ENCODE results near the gene GLRX. TPM values are rescaled to one million over a fixed set of nuclear protein-coding genes. Genes with fewer than 3 reads are reported as not detected.

Gene GLRX
- total RNA-seq, 1 experiment from 2014 or later = 17.9 TPM

GRCh38 chr5:95809414-95809960 is 13.0 kb downstream of the GLRX start:
- no peak for TF ChIP-seq CTCF (IDR thresholded peaks at IDR 0.05; ENCODE audit: insufficient read depth in 1 of 2, low read depth in 1 of 2, low read length in 1 of 2, severe bottlenecking in 1 of 2, unreplicated experiment in 1 of 2)
- Mint-ChIP-seq H3K27me3 (ENCODE audit: insufficient read depth, unreplicated experiment) (no peaks in the 10 kb centered on the region), H3K4me3 (ENCODE audit: unreplicated experiment) (no peak overlapping the region), H3K27ac (ENCODE audit: unreplicated experiment) (no peak overlapping the region), H3K36me3 (ENCODE audit: insufficient read depth, unreplicated experiment) (peaks cover 5% of the 10 kb centered on the region), H3K9me3 (ENCODE audit: unreplicated experiment) (no peaks in the 10 kb centered on the region), H3K4me1 (ENCODE audit: low read depth, unreplicated experiment) (peaks cover 24% of the 10 kb centered on the region)
- H3K27me3 ChIP-seq (replicated peaks; ENCODE audit: control insufficient read depth, insufficient read depth, low read length) = no peaks in the 10 kb centered on the region
- ChIA-PET POLR2A (no interaction called here), CTCF (interaction anchor here (0.7 to 2.4 kb wide), 2 partner anchors 26 to 28 kb away, joined by 3 to 10 read pairs; no protein-coding TSS in a partner anchor)
- peaks cover 41% of the 10 kb centered on the region for H3K4me1 ChIP-seq
- no peaks in the 10 kb centered on the region for H3K9me3 ChIP-seq
- intact Hi-C loops (cut with micrococcal nuclease; ENCODE audit: unreplicated experiment) = no loop called here
- DNase-seq = no peak
- BruUV-seq (replicated peaks) = no TSS peak
- H3K36me3 ChIP-seq (ENCODE audit: control insufficient read depth, insufficient read depth, low read length) = no peaks in the 10 kb centered on the region
- H3K4me3 ChIP-seq (ENCODE audit: low read depth, low read length) = no peak overlapping the region

- no peaks in the 10 kb centered on the region for H3K27me3 Mint-ChIP-seq (ENCODE audit: insufficient read depth, unreplicated experiment)
- Histone ChIP-seq H3K9me3 (no peaks in the 10 kb centered on the region), H3K4me1 (peaks cover 47% of the 10 kb centered on the region), H3K4me3 (ENCODE audit: low read depth, low read length) (no peak overlapping the region), H3K27me3 (replicated peaks; ENCODE audit: control insufficient read depth, insufficient read depth, low read length) (no peaks in the 10 kb centered on the region), H3K36me3 (ENCODE audit: control insufficient read depth, insufficient read depth, low read length) (no peaks in the 10 kb centered on the region)
- H3K4me3 Mint-ChIP-seq (ENCODE audit: unreplicated experiment) = no peak overlapping the region
- CTCF ChIA-PET = interaction anchor here (2.4 kb wide), 1 partner anchor 28 kb away, joined by 10 read pairs; no protein-coding TSS in a partner anchor
- BruUV-seq (replicated peaks) = no TSS peak
- POLR2A ChIA-PET = interaction anchor here (0.8 kb wide), 1 partner anchor 14 kb away, joined by 3 read pairs; the partner anchor contains the start of gene GLRX
- no peaks in the 10 kb centered on the region for H3K9me3 Mint-ChIP-seq (ENCODE audit: unreplicated experiment)
- no peak for TF ChIP-seq CTCF (IDR thresholded peaks at IDR 0.05; ENCODE audit: insufficient read depth in 1 of 2, low read depth in 1 of 2, low read length in 1 of 2, severe bottlenecking in 1 of 2, unreplicated experiment in 1 of 2)
- peaks cover 5% of the 10 kb centered on the region for H3K36me3 Mint-ChIP-seq (ENCODE audit: insufficient read depth, unreplicated experiment)
- H3K27ac Mint-ChIP-seq (ENCODE audit: unreplicated experiment) = no peak overlapping the region
- DNase-seq = no peak
- peaks cover 30% of the 10 kb centered on the region for H3K4me1 Mint-ChIP-seq (ENCODE audit: low read depth, unreplicated experiment)
- intact Hi-C loops (cut with micrococcal nuclease; ENCODE audit: unreplicated experiment) = no loop called here
Measured at GRCh38 chr5:95808686-95809413, 13.7 kb downstream of the GLRX start.

DNA sequence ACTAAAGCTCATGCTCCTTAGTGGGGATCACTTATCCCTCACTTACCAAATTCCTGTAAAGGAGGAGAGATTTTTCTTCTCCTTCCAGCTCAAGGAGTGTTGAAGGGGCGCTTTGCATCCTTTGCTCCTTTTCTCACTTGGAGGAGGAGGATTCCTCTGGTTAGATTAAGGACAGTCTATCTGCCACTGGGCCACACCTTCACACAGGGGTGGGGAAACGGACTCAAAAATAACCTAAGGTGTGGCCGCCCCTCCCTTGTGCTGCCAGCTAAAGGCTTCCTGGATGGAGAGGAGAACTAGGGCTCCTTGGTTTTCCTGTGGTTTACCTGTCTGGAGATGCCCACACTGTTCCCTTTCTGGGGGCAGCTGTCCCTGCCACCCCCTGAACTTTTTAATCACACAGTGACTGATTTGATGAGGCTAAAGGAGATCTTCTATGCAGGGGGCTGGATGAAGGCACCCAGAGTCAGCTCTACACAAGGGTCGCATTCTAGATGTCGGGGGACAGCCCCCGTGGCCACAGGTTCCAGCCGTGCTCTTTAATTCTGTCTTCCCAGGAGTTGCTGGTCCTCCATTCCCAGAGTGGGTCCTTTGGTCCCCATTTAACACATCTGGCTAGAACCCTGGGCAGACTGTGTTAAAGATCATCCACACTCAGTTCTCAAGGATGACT is 14.4 kb downstream of the GLRX start:
- no peak overlapping the region for H3K27ac Mint-ChIP-seq (ENCODE audit: unreplicated experiment)

More for the DNA sequence above, 14.4 kb downstream of the GLRX start:
- no TSS peak for BruUV-seq (replicated peaks)
- intact Hi-C loops (cut with micrococcal nuclease; ENCODE audit: unreplicated experiment) = no loop called here
- Histone ChIP-seq H3K4me1 (peaks cover 52% of the 10 kb centered on the region), H3K27me3 (replicated peaks; ENCODE audit: control insufficient read depth, insufficient read depth, low read length) (no peaks in the 10 kb centered on the region), H3K9me3 (no peaks in the 10 kb centered on the region), H3K4me3 (ENCODE audit: low read depth, low read length) (no peak overlapping the region), H3K36me3 (ENCODE audit: control insufficient read depth, insufficient read depth, low read length) (no peaks in the 10 kb centered on the region)
- POLR2A ChIA-PET = interaction anchor here (0.8 kb wide), 1 partner anchor 15 kb away, joined by 3 read pairs; the partner anchor contains the start of gene GLRX
- DNase-seq = no peak
- Mint-ChIP-seq H3K36me3 (ENCODE audit: insufficient read depth, unreplicated experiment) (peaks cover 5% of the 10 kb centered on the region), H3K9me3 (ENCODE audit: unreplicated experiment) (no peaks in the 10 kb centered on the region), H3K27me3 (ENCODE audit: insufficient read depth, unreplicated experiment) (no peaks in the 10 kb centered on the region), H3K4me1 (ENCODE audit: low read depth, unreplicated experiment) (peaks cover 37% of the 10 kb centered on the region), H3K4me3 (ENCODE audit: unreplicated experiment) (no peak overlapping the region)
- CTCF ChIA-PET = no interaction called here
- no peak for TF ChIP-seq CTCF (IDR thresholded peaks at IDR 0.05; ENCODE audit: insufficient read depth in 1 of 2, low read depth in 1 of 2, low read length in 1 of 2, severe bottlenecking in 1 of 2, unreplicated experiment in 1 of 2)
